Superior temporal gyrus (tissue), 1 donor: ENCODE results near the gene NRCAM.
A peak's percentile ranks its signal among the peaks of the same experiment; 100 is the strongest.

Experiments used
- DNase-seq: peaks from one replicate; pipeline ENCODE4 v3.0.0-alpha.2; 2016; ENCODE audit errors: extremely low spot score

The NRCAM gene

DNA sequence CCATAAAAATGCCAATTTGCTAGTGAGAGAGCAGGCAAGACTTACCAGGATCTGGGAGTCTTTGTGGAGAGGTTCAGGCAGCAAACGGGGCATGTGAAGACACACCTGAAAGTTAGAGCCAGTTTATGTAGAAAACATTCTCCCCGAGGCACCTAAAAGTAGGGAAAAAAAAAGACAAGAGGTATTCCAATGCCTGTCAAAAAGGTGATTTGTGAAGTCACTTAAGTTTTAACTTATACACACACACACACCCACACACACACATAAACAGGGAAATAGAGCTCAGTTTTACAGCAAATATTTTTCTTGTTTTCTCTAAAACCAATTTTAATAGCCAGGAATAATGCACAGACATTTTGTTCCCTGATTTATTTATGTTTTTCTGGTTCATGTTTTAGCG is 326.0 kb downstream of the NRCAM start, which contains the start of gene LAMB4:
Gene LAMB4, minus strand, starts transcription at position 101 of the 400 bp plus-strand sequence. CDS start 7,197 bp downstream, outside the sequence.
- DNase-seq, result no peak

DNA sequence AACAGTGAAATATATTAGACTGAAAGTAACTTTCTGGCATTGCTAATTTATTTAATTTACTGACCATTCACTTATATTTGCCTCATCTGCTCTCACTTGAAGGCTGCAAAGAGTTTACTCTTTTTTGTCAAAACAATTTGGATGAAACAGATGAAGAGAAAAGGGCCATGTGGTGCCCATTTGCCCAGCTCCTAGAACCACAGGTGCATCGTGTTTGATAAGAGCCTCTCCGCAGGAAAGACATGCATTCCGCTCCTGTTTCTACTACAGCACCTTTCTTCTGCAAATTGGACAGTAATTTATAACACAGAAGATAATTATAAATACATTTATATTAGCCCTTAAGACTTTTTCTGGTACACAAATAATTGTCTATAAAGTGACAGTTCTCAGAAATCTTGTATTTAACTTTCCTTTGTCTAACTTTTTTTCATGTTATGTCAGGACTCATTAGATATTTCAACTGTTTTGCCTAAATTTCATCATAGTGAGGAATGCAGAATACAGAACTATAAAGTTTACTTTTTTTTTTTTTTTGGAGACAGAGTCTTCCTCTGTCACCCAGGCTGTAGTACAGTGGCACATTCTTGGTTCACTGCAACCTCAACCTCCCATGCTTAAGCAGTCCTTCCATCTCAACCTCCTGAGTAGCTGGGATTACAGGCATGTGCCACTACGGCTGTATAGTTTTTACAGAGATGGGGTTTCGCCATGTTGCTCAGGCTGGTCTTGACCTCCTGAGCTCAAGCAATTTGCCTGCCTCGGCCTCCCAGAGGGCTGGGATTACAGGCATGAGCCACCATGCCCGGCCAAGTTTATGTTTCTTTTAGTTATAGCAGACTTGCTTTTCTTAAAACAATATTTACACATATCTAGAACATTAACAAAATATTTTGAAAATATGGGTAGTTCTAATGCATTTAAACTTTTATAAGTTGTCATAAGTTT is 326.9 kb downstream of the NRCAM start:
- DNase-seq, result no peak

DNA sequence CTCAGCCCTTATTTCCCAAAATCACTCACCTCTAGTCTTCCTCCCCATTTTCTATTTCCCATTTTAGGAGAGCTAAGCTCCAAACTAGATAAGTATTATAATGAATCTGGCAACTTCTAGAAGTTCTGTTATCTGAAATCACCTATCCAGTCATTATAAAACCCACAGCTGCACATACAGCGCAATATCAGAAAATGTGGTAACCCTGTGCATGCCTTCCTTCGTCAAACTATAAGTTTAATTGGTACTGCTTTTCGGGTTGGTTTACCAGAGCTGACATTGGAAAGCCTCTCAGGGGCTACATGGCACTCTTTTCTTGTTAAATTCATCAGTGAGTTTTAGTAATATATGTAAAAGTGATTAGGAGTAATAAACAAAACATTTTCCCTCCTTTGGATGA is 327.7 kb downstream of the NRCAM start:
- DNase-seq, result no peak

DNA sequence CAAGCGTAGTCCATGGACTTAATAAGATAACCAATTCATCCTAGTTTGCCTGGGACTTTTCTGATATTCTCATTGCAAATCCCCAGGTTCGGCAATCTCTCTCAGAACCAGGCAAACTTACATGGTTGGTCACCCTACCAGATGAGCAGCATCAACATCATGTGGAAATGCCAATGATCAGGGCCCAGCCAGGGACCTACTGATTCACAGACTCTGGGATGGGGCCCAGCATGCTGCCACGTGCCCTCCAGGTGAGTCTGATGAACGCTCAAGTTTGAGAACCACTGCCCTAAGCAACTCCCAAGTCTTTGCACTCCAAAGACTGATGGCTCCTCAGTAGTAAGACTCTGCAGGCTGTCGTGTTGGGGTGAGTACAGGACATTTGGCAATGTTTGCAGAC is 328.8 kb downstream of the NRCAM start:
- DNase-seq, result no peak

DNA sequence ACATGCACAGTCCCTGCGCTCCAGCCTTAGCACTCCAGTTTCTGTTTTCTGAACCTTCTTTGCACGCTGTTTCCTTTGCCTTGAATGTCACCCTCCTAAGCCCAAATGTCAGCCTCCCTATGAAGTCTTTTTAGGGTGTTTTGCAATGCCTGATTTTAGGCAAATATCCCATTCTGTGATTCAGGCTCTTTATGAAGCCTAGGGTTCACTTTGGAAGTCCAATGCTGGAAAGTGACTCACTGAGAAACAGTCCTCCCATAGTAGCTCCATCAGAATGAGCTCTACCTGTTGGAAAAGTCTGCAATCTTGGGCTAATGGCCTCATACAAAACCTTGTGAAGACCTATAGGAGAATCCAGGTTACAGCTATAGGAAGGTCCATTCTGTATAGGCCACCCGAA is 331.4 kb downstream of the NRCAM start:
- no peak for DNase-seq

DNA sequence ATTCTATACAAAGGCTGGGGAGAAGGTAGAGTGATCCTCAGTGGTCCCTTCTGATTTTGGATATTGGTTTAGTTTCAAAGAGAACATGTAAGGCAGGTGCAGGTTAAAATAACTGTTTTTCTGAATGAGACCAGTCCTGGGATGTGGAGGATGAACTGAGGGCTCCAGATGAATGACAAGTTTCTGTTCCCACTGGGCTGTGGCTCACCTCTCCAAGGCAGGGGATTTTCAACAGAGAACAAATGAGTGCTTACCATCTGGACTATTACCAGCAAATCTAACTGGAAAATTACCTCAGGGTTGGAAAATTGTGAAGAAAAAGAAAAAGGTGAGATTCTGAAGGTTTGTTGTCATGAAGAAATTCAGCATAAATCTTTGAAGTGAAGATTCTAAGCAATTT is 334.1 kb downstream of the NRCAM start:
- no peak for DNase-seq

DNA sequence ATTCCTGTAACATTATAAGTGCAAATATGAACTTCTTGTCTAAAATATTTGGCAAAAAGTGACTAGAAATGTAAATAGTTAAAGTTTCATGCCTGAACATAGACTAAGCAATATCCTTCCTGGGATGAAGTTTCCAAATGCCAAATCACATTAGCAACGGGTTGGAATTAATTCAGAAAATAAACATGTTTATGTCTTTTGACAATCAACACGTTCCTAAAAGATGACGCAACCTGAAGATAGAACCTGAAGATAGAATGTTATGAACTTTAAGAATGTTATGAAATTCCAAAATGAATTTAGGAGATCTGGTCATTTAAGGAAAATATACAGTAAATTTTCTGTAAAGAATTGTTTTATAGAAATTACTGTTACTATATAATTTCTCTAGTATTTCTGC is 335.3 kb downstream of the NRCAM start:
- DNase-seq, result no peak

DNA sequence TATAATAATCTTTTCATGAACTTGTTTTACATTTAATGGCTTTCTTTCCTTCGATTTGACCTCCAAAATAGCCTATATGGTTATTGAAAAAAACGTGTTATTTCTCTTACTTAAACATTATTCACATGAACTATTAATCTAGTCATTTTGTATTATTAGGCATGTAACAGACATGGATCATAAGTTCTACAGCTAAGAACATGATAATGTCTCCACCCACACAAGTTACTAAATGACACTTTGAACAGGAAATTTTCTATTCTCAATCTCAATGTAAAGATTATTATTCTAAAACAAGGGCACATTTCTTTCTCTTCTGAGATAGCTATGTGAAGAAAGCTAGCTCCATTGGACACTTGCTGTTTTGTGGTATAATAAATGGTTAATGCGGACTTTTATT is 336.0 kb downstream of the NRCAM start:
- DNase-seq, result no peak

DNA sequence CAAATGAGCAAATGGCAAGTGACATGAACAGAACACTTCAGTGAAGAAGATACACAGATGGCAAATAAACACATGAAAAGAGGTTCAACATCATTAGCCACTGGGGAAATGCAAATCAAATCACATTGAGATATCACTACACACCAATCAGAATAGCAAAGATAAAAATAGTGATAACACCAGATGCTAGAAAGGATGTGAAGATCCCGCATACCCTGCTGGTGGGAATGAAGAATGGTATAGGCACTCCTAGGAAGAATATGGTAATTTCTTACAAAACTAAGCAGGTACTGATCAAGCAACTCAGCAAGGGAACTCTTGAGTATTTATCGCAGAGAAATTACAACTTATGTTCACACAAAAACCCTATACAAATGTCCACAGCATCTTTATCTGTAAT is 337.3 kb downstream of the NRCAM start:
- no peak for DNase-seq

DNA sequence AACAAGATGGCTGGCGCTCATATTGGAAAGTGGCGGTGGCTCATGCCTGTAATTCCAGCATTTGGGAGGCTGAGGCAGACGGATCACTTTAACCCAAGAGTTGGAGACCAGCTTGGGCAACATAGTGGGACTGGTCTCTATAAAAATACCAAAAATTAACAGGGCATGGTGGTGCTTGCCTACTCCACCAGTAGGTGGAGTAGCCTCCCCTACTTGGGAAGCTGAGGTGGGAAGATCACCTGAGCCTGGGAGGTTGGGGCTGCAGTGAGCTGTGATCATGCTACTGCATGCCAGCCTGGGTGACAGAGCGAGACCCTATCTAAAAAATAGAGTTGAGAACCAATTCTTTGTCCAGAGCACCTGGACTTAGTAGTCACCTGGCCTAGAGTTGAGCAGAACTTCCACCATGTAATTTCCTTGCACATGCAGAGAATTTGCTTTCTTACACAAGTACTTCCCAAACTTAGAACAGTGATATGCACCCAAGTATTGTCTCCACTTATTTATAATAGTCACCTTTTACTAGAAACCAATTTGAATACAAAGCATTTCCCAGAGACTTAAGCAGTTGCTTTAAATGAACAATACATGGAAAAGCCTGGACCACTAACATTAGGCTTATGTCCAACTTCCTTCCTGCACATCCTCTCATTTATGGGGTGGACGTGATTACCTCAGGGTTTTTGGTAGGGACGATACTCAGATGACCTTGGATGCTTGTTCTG is 342.0 kb downstream of the NRCAM start:
- no peak for DNase-seq

DNA sequence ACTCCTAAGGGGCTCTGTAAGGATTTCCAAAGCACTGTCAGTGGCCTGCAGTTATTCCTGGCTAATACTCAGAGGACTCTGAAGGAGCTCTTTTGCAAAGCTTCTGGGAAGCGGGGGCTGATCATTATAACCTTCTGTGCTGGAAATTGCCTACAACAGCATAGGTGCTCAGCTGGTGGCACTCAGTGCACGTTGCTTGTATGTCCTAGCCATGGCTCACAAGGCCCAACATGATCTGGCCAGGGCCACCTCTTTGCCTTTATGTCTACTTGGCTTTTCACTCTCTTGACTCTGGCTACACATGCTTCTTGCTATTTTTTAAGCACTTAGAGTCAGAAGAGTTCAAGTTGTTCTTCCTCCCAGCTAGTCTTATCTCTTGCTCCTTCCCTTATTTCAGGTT is 343.6 kb downstream of the NRCAM start:
- no peak for DNase-seq

DNA sequence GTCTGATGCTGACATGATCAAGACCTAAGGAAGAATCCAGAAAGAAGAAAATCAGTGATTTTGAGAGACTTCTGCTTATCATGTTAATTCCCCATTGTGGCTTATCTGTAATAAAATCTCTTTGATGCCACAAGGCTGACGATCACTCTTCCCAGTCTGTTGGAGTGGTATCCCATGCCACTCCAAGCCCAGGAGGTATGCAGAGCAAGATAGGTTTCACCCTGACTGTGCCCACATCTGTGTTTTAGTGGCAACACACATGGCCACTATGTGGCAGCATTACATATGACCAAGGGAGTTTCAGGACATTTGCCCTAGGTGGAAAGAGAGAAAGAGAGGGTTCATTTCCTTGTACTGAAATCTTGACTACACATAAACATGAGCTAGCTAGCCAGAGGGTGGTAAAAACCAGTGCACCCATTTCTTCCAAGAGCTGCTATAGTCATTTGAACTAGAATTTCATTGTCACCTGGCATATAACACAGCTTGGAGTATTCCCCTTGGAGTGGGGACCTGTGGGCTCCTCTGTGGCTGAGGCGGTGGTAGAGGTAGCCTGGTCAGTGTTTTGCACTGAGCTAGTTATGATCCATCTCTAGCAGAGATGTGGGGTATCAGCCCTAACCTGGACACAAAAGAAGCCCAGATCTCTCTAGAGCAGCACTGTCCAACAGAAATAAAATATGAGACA is 346.9 kb downstream of the NRCAM start:
- peak; percentile 31 for DNase-seq

DNA sequence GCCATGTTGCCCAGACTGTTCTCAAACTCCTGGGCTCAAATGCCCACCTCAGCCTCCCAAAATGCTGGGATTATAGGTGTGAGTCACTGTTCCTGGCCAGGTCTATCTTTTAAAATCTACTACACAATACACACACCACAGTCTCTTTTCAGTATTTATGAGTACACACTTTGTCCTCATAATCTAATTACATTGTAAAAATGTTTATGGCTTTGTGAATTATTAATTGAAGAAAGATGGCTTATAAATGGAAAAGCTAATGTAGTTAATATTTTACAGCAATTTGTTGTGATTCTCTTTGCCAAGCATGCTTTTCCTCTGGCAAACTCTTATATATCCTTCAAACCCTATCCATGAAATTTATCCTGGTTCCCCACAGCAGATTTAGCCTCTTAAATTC is 348.1 kb downstream of the NRCAM start:
- no peak for DNase-seq

DNA sequence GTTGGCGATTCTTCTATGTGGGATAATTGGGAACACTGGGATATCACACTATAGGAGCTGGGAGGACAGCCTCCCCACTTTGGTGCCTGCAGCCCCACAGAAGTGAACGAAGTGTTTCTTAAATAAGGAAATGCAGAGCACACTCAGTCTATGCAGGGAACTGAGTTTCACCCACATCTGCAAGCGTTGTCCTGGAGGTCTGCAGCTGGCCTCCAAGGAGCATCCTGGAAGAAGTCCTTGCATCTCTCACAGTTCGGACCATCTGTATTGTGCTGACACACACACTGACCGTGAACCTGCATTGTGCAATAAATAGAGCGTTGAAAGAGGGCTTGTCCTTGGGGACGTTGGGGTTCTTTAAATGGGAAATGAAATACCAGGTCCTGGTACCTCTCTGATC is 351.9 kb downstream of the NRCAM start:
- DNase-seq, result no peak

DNA sequence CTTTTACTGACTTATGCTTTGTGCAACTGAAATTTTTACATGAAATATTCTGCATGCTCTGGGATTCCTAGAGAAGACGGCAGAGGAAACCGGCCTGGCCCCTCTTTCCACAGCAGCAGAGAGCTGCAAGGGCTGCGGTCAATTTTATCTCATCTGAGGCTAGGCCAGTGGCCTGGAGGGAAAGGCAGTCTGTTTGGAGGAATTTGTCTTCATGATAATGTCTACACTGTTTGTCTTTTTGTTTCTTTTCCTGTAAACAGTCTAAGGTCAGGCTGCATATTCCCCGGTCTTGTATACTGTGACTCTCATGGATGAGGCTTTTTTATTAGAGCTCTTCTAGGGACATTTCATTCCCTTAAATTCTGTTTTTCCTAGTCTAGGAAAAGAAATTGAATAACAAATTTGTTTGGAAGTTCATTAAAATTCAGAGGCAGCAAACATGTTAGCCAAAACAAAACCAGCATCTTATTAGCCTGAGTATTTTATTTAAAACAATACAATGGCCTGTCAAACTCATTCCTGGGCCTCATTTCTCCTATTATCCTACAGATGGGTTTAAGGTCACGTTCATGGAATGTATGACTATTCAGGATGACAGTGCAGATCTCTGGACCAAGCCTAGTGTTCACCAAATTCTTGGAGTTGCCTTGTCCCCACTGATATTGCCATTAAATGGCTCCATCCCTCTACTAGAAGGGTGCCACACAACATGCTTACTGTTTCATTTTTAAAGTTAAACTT is 352.5 kb downstream of the NRCAM start:
- DNase-seq, result no peak

DNA sequence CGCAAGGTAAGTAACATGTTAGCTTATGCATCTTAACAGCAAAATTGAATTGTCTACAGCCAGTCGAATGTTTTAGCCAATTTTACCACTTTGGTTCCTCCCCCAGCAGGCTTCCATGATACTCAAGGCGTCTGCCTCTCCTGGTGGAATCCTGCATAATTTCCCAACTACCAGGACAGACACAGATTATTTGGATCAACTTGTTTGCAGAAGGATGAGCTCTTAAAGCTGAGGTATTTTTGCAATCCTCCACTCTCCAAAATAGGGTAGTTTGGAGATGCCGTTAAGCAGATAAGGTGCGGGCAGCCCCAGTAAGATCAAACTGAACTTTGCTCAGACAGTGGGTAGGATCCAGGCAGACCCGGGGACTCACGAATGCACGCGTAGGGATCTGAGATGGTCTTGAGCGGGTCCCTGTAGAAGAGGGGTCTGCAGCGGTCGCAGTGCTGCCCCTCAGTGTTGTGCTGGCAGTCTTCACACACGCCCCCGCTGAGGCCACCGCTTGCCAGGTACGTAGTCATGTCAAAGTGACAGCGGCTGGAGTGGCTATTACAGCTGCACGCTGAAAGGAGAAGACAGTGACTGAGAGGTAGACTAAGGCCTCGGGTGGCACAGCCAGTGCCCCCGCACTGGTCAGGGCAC is 353.4 kb downstream of the NRCAM start:
- DNase-seq, result no peak

DNA sequence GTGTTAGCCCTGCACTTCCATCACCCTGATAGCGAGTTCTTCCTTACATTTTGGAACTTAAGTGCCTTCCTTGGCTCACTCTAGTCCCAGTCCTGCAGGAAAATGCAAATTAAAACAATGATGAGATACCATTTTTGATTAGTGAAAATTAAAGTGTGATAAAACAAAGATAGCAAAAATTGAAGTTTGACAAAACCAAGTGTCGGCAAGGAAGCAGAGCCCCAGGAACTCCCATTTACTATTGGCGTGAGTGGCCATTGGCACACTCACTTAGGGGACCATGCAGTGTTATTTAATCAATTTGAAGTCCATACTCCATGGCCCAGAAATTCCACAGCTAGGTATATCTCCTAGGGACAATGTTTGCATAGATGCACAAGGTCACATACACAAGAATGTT is 354.5 kb downstream of the NRCAM start:
- DNase-seq, result no peak

DNA sequence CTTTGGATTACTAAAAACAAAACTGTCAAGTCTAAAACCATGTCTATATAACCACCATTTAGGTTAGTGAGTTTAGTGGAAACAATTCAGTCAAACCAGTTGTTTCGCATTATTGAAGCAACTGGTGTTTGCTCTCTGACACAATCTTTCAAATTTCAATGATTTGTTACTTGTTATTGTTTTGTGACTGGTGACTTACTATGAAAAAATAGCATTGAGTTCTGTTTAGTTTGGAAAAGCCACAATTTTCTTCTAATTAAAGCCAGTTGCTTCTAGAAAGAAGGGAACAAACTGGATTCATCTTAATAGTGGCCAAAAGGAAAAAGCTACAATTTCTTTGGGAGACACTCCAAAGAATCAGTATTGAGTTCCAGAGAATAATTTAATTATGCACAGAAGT is 356.5 kb downstream of the NRCAM start:
- no peak for DNase-seq

DNA sequence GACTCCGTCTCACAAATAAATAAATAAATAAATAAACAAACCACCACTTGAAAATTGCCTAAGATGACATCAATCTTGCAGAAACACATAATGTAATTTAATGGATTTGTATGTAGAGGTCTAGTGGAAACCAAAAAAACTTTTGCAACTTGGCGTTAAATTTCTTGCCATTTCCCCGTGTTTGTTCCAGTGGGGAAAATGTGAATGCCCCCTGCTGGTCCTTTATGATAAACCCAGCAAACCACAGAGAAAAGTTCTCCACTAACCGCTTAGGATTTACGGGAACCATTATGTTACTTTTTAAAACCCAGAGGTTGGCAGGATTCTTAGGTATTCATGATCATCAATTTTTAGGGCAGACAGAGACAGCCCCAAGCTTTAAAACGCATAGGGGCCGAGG is 358.5 kb downstream of the NRCAM start:
- DNase-seq, result no peak
